ENCODE results near the gene GP9. TPM values are rescaled to one million over a fixed set of nuclear protein-coding genes. Genes with fewer than 3 reads are reported as not detected.
"Not testable (repeated sequence)": the region's sequence is repeated elsewhere in the genome, so short reads cannot be mapped to it uniquely, and the experiment has no call there.

GP9 gene
- total RNA-seq, 1 experiment from 2014 or later = not detected

- not testable (repeated sequence) for DNase-seq (ENCODE audit: low read depth)
These were observed 50.6 kb downstream of the GP9 start for GRCh38 chr3:129111076-129111780.

Other genes with a start within 250 kb of the GP9 start
- 50.1 and 51.6 TPM in 2 replicates for gene ACAD9, start 181.2 kb upstream of the GP9 start, total RNA-seq (2014; rRNA removed)
- gene CFAP92, start 66.7 kb upstream of the GP9 start, total RNA-seq (2014; rRNA removed) = not detected in 2 replicates
- gene EFCC1, start 59.5 kb upstream of the GP9 start, total RNA-seq (2014; rRNA removed) = not detected in 2 replicates
- 16.3 and 21.5 TPM in 2 replicates for gene RAB43, start 61.0 kb downstream of the GP9 start, total RNA-seq (2014; rRNA removed)
- 26.9 TPM in 2 replicates for gene ISY1, start 100.3 kb downstream of the GP9 start, total RNA-seq (2014; rRNA removed)
- gene CNBP, start 123.1 kb downstream of the GP9 start, total RNA-seq (2014; rRNA removed) = 370 and 371 TPM in 2 replicates
- gene COPG1, start 188.8 kb downstream of the GP9 start, total RNA-seq (2014; rRNA removed) = 192 TPM in 2 replicates
- gene HMCES, start 218.1 kb downstream of the GP9 start, total RNA-seq (2014; rRNA removed) = 10.8 and 15.8 TPM in 2 replicates